Kidney (tissue), 14 donors: ENCODE measurements around the gene ADISSP. TPM values are rescaled to one million over a fixed set of nuclear protein-coding genes. Genes with fewer than 3 reads are reported as not detected.

Source experiments
- DNase-seq, 5 donors: peaks; one replicate each; pipeline ENCODE4 v3.0.0-alpha.2; 2013 to 2020
- FAIRE-seq: peaks from 2 replicates; lab custom pipeline; 2012; peaks lifted over from hg19 to GRCh38; lab: Jason Lieb, UNC
- H3K27ac ChIP-seq, 2 donors: one replicate each; pipeline ENCODE4 v1.7.0; 2013; ENCODE audit warnings: low read depth in 2 of 2, low read length in 2 of 2, inconsistent platforms in 1 of 2
- H3K27me3 ChIP-seq: one replicate; pipeline ENCODE4 v1.7.1; 2013; ENCODE audit warnings: low read length, inconsistent platforms; ENCODE audit not compliant: control insufficient read depth, insufficient read depth
- H3K36me3 ChIP-seq, 3 donors: one replicate each; pipeline versions ENCODE4 v1.7.0 to v1.7.1; 2013; ENCODE audit warnings: low read length in 3 of 3, control low read depth in 1 of 3, inconsistent platforms in 1 of 3; ENCODE audit not compliant: insufficient read depth in 3 of 3, control insufficient read depth in 2 of 3
- H3K4me1 ChIP-seq, 3 donors: one replicate each; pipeline versions ENCODE4 v1.7.0 to v1.7.1; 2013; ENCODE audit warnings: low read length in 3 of 3, inconsistent platforms in 1 of 3, low read depth in 1 of 3; ENCODE audit not compliant: control insufficient read depth in 2 of 3, insufficient read depth in 2 of 3
- H3K4me3 ChIP-seq, 3 donors: one replicate each; pipeline versions ENCODE4 v1.7.0 to v1.8.1; 2013; ENCODE audit warnings: low read length in 3 of 3, control low read depth in 1 of 3, inconsistent platforms in 1 of 3
- H3K9ac ChIP-seq, 3 donors: one replicate each; pipeline versions ENCODE4 v1.7.0 to v1.7.1; 2013; ENCODE audit warnings: low read length in 3 of 3, control low read depth in 1 of 3, inconsistent platforms in 1 of 3
- H3K9me3 ChIP-seq, 3 donors: one replicate each; pipeline versions ENCODE4 v1.7.0 to v1.7.1; 2013; ENCODE audit warnings: low read length in 3 of 3, control low read depth in 1 of 3, inconsistent platforms in 1 of 3; ENCODE audit not compliant: control insufficient read depth in 2 of 3, insufficient read depth in 1 of 3
- intact Hi-C: fragments of 100-400 bp; cut with DNase I; formaldehyde crosslinking; loops from one replicate; pipeline ENCODE4 v1.11.1; 2022
- polyA plus RNA-seq: library from polyadenylated mRNA; stranded (reverse); fragments of 350-450 nt; fragmentation: Illumina TruSeq; extraction: RNeasy Lipid Tissue Mini Kit (QIAGEN cat#74804); gene quantifications from one replicate; pipeline ENCODE4 v1.2.3, GENCODE V29; 2014; ENCODE audit warnings: low read depth, low replicate concordance; ENCODE audit not compliant: insufficient read depth
- total RNA-seq: library from RNA; stranded (reverse); fragmentation: NEBNext Ultra II Directional; extraction: Animal tissue kit (Norgen Biotek cat#: 25700); gene quantifications from one replicate; pipeline ENCODE4 v1.2.1, GENCODE V29; 2021
- TF ChIP-seq, protein P1 (sequence below): IDR thresholded peaks from 3 replicates; pipeline ENCODE4 v1.5.1; 2012; ENCODE audit warnings: mild to moderate bottlenecking, moderate library complexity, borderline replicate concordance; ENCODE audit not compliant: insufficient read depth; ENCODE audit errors: extremely low read depth
- donor health status: control.
- donor health status: control.
- donor health status: control.
- donor health status: control.
- donor health status: control.
- donor health status: DM: yes; HTN: yes; CAD: no.
- donor health status: Normal renal cell carcinoma (clear cell type).

The ADISSP gene
- total and polyA plus RNA-seq, 2 donors from 2014 or later: 26.3 to 31.8 TPM

DNA sequence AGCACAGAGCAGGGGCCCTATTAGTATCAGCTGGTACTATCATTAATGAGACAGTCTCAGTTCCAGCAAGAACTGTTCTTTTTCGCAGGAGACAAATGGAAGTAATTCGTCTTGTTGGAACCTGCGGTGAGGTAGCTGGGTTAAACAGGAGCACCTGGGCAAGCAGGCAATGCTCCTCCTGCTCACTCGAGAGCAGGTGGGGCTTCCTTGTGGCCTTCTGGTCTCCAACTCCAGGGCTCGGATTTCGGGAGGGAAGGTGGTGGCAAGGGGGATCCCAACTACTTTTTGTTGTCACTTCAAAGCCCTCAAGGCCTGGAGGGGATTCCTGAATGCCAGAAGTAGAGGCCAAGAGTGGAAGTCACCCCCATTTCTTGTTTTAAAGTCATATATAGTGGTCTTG is 15.0 kb upstream of the ADISSP start:
- Histone ChIP-seq H3K9me3 (no peaks in the 10 kb centered on the region), H3K4me3 (no peak overlapping the region), H3K27ac (no peak overlapping the region), H3K4me1 (peaks cover 0 to 32% (median 9%) of the 10 kb centered on the region in 3 donors), H3K9ac (no peak overlapping the region), H3K36me3 (no peaks in the 10 kb centered on the region), H3K27me3 (no peaks in the 10 kb centered on the region)
- intact Hi-C loops: no loop called here
- DNase-seq (peak in 1 of 5 donors; percentile 39), FAIRE-seq (no peak)
- TF ChIP-seq, protein P1, sequence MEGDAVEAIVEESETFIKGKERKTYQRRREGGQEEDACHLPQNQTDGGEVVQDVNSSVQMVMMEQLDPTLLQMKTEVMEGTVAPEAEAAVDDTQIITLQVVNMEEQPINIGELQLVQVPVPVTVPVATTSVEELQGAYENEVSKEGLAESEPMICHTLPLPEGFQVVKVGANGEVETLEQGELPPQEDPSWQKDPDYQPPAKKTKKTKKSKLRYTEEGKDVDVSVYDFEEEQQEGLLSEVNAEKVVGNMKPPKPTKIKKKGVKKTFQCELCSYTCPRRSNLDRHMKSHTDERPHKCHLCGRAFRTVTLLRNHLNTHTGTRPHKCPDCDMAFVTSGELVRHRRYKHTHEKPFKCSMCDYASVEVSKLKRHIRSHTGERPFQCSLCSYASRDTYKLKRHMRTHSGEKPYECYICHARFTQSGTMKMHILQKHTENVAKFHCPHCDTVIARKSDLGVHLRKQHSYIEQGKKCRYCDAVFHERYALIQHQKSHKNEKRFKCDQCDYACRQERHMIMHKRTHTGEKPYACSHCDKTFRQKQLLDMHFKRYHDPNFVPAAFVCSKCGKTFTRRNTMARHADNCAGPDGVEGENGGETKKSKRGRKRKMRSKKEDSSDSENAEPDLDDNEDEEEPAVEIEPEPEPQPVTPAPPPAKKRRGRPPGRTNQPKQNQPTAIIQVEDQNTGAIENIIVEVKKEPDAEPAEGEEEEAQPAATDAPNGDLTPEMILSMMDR: no peak

DNA sequence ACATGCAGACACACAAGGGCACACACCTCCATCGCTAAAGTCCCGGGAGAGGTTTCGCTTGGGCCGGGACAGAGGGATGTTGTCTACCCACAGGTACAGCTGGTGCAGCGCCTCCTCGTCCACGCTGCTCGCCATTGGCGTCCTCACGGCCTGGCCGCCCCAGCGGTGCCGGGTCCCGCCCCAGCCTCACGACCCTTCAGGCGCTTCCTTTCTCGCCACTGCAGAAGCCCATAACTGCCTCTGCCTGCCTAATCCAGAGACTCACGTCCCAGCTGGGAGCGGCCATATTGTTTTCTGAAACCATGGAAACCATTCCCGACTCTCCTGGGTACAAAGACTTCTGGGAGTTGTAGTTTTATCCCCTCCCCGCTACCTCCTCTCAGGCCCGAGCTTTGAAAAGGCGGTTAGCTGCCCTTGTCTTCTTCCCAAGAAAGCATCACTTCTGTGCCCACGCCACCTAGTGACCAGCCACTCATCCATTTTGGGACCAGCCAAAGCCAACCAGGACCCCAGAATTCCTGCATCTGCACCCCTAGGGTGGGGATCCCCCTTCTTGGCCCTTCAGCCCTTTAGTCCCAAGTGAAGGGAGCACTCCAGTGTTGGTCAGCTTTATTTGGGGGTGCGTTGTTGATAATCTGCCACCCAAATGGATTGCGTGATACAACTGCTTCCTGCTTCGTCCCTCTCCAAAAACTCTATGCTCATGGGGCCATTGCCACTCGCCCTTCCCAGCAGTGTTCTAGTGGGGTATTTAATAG is 13.8 kb upstream of the ADISSP start, which contains the start of gene SPEF1:
SPEF1 (minus strand) TSS at position 296 of the 758 bp plus-strand sequence; CDS start at position 135, 161 bp downstream.
- no peak within 1 kb of the TSS for H3K9ac ChIP-seq

DNA sequence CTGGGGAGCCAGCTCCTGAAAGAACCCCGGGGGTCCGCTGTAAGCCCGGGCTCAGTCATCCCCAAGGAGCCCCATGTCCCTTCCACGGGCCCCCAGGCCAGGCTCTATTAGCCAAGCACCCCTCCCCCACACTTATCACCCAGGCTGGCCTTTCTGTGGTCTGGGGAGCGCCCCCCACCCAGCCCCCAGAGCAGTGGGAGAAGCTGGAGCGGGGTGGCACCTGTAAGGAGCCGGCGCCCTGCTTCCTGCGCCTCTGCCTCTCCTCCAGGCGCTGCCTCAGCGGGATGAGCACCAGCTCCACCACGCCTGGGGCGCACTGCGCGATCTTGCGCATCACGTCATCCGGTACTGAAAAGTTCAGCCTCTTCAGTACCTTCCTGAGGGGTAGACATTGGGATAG is 11.4 kb upstream of the ADISSP start:
- TF ChIP-seq, protein P1: no peak
- Histone ChIP-seq H3K4me1 (peaks cover 0 to 19% (median 10%) of the 10 kb centered on the region in 3 donors), H3K27me3 (no peaks in the 10 kb centered on the region), H3K36me3 (no peaks in the 10 kb centered on the region), H3K4me3 (no peak overlapping the region), H3K9ac (no peak overlapping the region), H3K9me3 (no peaks in the 10 kb centered on the region), H3K27ac (no peak overlapping the region)
- FAIRE-seq (no peak), DNase-seq (peak in 2 of 5 donors; percentile 60 to 80)
- intact Hi-C loops: no loop called here

More for the DNA sequence above, 13.8 kb upstream of the ADISSP start, which contains the start of gene SPEF1:
- DNase-seq: peak; percentile 89 to 98 (median 92)
- TF ChIP-seq, protein P1: peak; percentile 33
- H3K27me3 ChIP-seq: no peaks in the 10 kb centered on the region
- H3K4me1 ChIP-seq: peaks cover 0 to 34% (median 13%) of the 10 kb centered on the region in 3 donors
- no peak within 1 kb of the TSS for H3K27ac ChIP-seq
- no peaks in the 10 kb centered on the region for H3K36me3 ChIP-seq
- FAIRE-seq: peak; percentile 95
- H3K4me3 ChIP-seq: peak within 1 kb of the TSS; percentile 42 to 69 (median 61)
- intact Hi-C loops: no loop called here
- no peaks in the 10 kb centered on the region for H3K9me3 ChIP-seq
